ENCODE measurements around the gene OPCML.

- TF ChIP-seq CTCF (CRISPR knock-in tag; IDR thresholded peaks at IDR 0.05) (no peak), SUZ12 (IDR thresholded peaks at IDR 0.05; ENCODE audit: low read depth, low read length) (no peak), E2F1 (CRISPR knock-in tag; IDR thresholded peaks at IDR 0.05) (no peak), ADNP (CRISPR knock-in tag; IDR thresholded peaks at IDR 0.05) (no peak), ZNF318 (CRISPR knock-in tag; IDR thresholded peaks at IDR 0.05) (no peak)
Measured at GRCh38 chr11:132881622-132882021, 650.7 kb downstream of the OPCML start.

Data from HepG2 (cell line).